Measurements from ENCODE around the gene XPO4. TPM values are rescaled to one million over a fixed set of nuclear protein-coding genes. Genes with fewer than 3 reads are reported as not detected.

The XPO4 gene
- total and polyA plus RNA-seq, 2 of the 8 experiments (the other 6 are each of a cell fraction or from before 2014, with no cell fraction given) = 11.9 to 33.3 TPM

DNA sequence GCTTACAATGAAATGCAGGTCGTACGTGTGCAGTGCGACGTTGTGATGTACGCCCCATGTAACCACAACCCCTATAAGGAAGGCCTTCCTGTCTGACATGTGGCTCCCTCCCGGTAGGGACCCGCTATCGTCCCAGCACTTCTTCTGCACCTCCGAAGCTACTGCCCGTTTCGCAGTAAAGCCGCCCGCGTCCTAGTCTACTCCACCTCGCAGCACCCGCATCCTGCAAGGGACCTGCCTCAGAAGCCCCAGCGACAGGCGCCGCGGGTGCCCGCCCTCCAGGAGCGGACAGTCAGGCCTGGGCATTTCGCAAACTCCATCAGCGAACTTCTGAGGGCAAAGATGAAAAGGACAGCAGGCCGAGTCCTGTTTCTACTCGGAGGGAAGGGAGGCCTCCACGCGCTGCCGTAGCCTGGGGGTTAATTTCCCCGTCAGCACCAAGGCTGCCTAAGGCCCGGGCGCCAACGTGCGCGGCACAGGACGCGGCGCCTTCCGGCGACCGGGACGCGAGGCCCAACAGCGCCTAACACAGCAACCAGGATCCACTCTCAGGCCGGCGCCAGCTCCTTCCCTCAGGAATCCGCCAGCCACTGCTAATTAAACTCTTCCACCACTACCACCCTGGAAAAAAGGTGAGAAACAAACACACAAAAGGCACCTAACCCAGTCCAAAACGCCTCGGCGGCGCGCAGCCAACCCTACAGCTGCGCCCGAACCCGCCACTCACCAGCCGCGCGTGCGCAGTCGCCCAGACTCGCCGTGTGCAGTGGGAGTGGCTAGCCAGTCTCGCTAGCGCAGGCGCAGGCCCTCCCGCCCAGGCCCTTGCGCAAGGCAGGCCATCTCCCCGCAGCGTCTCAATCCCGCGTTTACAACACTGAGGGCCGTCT is 129.1 kb downstream of the XPO4 start, which contains the start of gene EEF1AKMT1 (continued):
- TF ChIP-seq SP1 (IDR thresholded peaks at IDR 0.05; ENCODE audit: low read depth, low read length) (no peak), ASH2L (IDR thresholded peaks at IDR 0.05; ENCODE audit: low read length) (peak; percentile 76), TAF1 (IDR thresholded peaks at IDR 0.05; ENCODE audit: low read depth, low read length) (peak; percentile 62), POLR2A (IDR thresholded peaks at IDR 0.05; ENCODE audit: control extremely low read depth in 1 of 2, low read depth in 2 of 2, low read length in 2 of 2) (peak; percentile 82 to 87), SIRT6 (IDR thresholded peaks at IDR 0.05; ENCODE audit: low read length) (no peak), SUZ12 (IDR thresholded peaks at IDR 0.05; ENCODE audit: low read length) (no peak), TBP (IDR thresholded peaks at IDR 0.05; ENCODE audit: low read depth, low read length) (peak; percentile 56; the same call in 1 of the 2 replicates), CEBPB (IDR thresholded peaks at IDR 0.05; ENCODE audit: low read depth, low read length) (peak; percentile 100), NRF1 (IDR thresholded peaks at IDR 0.05; ENCODE audit: low read depth, low read length) (peak; percentile 97), SRF (IDR thresholded peaks at IDR 0.05; ENCODE audit: low read depth, low read length) (no peak)
- TF ChIP-seq, protein P1, sequence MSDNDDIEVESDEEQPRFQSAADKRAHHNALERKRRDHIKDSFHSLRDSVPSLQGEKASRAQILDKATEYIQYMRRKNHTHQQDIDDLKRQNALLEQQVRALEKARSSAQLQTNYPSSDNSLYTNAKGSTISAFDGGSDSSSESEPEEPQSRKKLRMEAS (IDR thresholded peaks at IDR 0.05) = peak; percentile 72
